ENCODE measurements around the gene SYNDIG1. TPM values are rescaled to one million over a fixed set of nuclear protein-coding genes. Genes with fewer than 3 reads are reported as not detected.

The SYNDIG1 gene
- total RNA-seq, 1 donor from 2014 or later = 0.49 TPM

DNA sequence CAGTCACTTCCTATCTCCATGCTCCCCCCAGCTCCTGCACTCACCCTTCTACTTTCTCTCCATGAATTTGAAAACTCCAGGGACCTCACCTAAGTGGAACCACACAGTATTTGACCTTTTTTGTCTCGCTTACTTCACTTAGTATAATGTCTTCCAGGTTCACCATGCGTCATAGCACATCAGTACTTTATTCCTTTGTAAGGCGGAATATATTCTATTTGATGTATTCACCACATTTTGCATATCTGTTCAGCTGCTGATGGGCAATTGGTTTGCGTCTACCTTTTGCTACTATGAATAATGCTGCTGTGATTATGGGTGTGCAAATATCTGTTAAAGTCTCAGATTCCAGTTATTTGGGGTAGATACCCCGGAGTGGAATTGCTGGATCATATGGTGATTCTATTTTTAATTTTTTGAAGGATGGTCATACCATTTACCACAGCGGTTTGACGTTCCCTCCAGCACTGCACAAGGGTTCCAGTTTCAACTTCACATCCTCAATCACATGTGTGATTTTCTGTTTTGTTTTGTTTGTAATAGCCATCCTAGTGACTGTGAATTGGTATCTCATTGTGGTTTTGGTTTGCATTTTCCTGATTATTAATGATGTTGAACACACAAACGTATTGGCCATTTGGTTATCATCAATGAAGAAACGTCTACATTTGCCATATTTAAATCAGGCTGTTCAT lies 20.3 kb upstream of the SYNDIG1 start:
- no peaks in the 10 kb centered on the region for H3K9me3 Mint-ChIP-seq
- DNase-seq (ENCODE audit: low read depth, low spot score) = no peak
- H3K4me3 Mint-ChIP-seq = no peak overlapping the region
- no peaks in the 10 kb centered on the region for H3K36me3 Mint-ChIP-seq (ENCODE audit: low read depth)
- peaks cover 14% of the 10 kb centered on the region for H3K27me3 Mint-ChIP-seq (ENCODE audit: low read depth)
- TF ChIP-seq, protein P1, sequence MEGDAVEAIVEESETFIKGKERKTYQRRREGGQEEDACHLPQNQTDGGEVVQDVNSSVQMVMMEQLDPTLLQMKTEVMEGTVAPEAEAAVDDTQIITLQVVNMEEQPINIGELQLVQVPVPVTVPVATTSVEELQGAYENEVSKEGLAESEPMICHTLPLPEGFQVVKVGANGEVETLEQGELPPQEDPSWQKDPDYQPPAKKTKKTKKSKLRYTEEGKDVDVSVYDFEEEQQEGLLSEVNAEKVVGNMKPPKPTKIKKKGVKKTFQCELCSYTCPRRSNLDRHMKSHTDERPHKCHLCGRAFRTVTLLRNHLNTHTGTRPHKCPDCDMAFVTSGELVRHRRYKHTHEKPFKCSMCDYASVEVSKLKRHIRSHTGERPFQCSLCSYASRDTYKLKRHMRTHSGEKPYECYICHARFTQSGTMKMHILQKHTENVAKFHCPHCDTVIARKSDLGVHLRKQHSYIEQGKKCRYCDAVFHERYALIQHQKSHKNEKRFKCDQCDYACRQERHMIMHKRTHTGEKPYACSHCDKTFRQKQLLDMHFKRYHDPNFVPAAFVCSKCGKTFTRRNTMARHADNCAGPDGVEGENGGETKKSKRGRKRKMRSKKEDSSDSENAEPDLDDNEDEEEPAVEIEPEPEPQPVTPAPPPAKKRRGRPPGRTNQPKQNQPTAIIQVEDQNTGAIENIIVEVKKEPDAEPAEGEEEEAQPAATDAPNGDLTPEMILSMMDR (conservative IDR thresholded peaks at IDR 0.05) = no peak
- no peak overlapping the region for H3K27ac Mint-ChIP-seq (ENCODE audit: unreplicated experiment)
- peaks cover 15% of the 10 kb centered on the region for H3K4me1 Mint-ChIP-seq

DNA sequence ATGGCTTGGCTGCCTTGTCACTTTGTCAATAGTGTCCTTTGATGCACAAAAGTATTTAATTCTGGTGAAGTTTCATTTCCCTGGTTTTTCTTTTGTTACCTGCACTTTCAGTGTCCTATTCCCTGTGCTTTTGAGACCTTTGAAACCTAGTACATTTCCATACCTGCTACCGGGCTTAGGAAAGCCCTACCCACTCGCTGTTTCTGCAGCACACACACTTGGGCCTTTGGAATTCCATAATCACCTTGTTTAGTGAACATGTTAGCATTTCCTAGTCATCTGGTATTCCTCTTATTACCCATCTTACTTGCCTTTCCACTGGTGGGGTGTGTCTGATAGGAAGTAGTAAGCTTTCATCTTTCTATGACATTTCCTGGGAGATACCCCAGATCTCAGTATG lies 19.3 kb upstream of the SYNDIG1 start:
- H3K9me3 Mint-ChIP-seq = no peaks in the 10 kb centered on the region
- H3K27ac Mint-ChIP-seq (ENCODE audit: unreplicated experiment) = no peak overlapping the region
- H3K4me3 Mint-ChIP-seq = no peak overlapping the region
- H3K36me3 Mint-ChIP-seq (ENCODE audit: low read depth) = no peaks in the 10 kb centered on the region
- peaks cover 13% of the 10 kb centered on the region for H3K27me3 Mint-ChIP-seq (ENCODE audit: low read depth)
- peaks cover 11% of the 10 kb centered on the region for H3K4me1 Mint-ChIP-seq
- TF ChIP-seq, protein P1 (conservative IDR thresholded peaks at IDR 0.05) = no peak
- no peak for DNase-seq (ENCODE audit: low read depth, low spot score)

DNA sequence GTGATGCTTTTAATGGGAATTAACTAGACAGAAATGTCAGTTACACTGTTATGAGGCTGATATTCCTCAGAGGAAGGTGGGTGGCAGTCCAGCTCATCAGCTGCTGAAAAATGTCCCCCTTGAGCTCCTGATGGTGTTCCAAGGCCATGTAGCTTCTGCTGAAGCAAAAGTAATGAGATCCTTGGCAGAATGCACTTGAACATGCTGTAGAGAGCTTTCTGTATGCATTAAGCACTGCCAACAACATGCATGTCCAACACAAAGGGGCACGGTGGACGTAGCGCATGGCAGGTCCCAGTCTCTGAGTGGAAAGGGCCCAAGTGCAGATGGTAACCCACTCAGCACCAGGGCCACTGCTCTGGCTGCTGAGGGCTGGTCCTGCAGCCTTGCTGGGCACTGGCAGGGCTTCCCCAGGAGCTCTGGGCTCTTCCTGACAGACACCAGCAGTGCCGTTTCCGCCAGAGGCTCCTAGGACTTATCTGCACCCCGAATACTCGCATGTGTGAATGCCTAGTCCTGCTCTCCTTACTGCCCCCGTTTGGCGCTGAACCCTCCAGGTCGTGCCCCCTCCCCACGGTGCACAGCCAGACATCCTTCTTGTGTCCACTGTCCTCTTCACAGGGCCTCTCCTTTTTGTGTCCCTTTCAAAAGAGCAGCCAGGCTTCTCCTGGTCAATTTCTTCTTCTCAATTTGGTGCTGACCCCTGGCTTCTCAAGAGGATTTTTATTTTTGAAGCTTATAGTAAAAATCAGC lies 18.6 kb upstream of the SYNDIG1 start:
- TF ChIP-seq, protein P1 (conservative IDR thresholded peaks at IDR 0.05) = no peak
- Mint-ChIP-seq H3K4me1 (peaks cover 10% of the 10 kb centered on the region), H3K27me3 (ENCODE audit: low read depth) (peaks cover 14% of the 10 kb centered on the region), H3K9me3 (no peaks in the 10 kb centered on the region), H3K4me3 (no peak overlapping the region), H3K36me3 (ENCODE audit: low read depth) (no peaks in the 10 kb centered on the region), H3K27ac (ENCODE audit: unreplicated experiment) (no peak overlapping the region)
- DNase-seq (ENCODE audit: low read depth, low spot score) = no peak

DNA sequence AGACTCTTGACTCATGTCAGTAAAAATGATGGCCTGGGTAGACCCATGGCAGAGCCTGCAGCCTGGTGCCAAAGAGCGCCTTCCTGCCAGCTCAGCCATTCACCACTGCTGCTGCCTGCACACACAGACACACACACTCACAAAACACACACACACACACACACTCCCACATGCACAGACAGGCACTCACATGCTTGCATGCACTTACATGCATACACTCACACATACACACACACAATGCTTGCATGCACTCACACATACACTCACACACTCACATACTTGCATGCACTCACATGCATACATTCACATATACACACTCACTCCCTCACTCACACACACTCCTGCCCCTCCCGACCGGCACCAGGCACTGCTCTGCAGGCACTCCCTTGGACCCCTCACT lies 18.0 kb upstream of the SYNDIG1 start:
- H3K4me3 Mint-ChIP-seq = no peak overlapping the region
- H3K36me3 Mint-ChIP-seq (ENCODE audit: low read depth) = no peaks in the 10 kb centered on the region
- TF ChIP-seq, protein P1 (conservative IDR thresholded peaks at IDR 0.05) = no peak
- H3K4me1 Mint-ChIP-seq = peaks cover 16% of the 10 kb centered on the region
- H3K9me3 Mint-ChIP-seq = no peaks in the 10 kb centered on the region
- H3K27me3 Mint-ChIP-seq (ENCODE audit: low read depth) = peaks cover 20% of the 10 kb centered on the region
- DNase-seq (ENCODE audit: low read depth, low spot score) = no peak
- H3K27ac Mint-ChIP-seq (ENCODE audit: unreplicated experiment) = no peak overlapping the region

DNA sequence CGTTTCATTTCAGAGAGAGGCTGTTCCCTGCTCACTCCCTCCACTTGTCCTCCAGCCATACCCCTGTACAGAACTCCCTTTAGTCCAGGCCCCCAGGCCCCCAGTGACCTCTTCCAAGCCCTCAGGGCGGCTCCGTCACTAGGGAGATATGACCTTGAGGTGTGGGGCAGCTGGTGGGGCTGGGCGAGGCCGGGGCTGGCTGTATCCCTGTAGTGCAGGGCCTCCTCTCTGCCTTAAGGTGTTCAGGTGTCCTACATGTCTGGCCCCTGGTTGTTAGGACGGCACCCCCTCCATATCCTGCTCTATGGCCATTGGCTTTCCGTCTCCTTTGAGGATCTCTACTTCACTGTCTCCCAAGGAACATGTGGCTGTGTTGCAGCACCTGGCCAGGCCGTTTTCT lies 17.4 kb upstream of the SYNDIG1 start:
- Mint-ChIP-seq H3K9me3 (no peaks in the 10 kb centered on the region), H3K4me1 (peaks cover 16% of the 10 kb centered on the region), H3K27ac (ENCODE audit: unreplicated experiment) (no peak overlapping the region), H3K36me3 (ENCODE audit: low read depth) (no peaks in the 10 kb centered on the region), H3K27me3 (ENCODE audit: low read depth) (peaks cover 24% of the 10 kb centered on the region), H3K4me3 (no peak overlapping the region)
- TF ChIP-seq, protein P1 (conservative IDR thresholded peaks at IDR 0.05) = no peak
- DNase-seq (ENCODE audit: low read depth, low spot score) = no peak
